Upper lobe of left lung (tissue), 4 donors: ENCODE measurements around the gene SIRPG.

ENCODE experiments used
- CTCF ChIP-seq, 6 experiments: fragments of 450-650 bp in 4 of 6; fragments of 200-600 bp in 2 of 6; sonication (generic) in 2 of 6; IDR thresholded peaks; one replicate each; pipeline ENCODE4 v1.5.1; 2016 to 2019; ENCODE audit warnings: antibody characterized with exemption in 6 of 6
- EP300 ChIP-seq, 4 donors: sonication (generic); formaldehyde crosslinking; IDR thresholded peaks; one replicate each; pipeline ENCODE4 v1.5.1; 2017; ENCODE audit warnings: antibody characterized with exemption in 4 of 4, control low read depth in 2 of 4
- POLR2A ChIP-seq, 4 donors: fragments of 450-650 bp; IDR thresholded peaks; one replicate each; pipeline ENCODE4 v1.5.1; 2016 to 2017; ENCODE audit warnings: antibody characterized with exemption in 4 of 4, mild to moderate bottlenecking in 2 of 4

GRCh38 chr20:1702855-1703254 lies 45.3 kb upstream of the SIRPG start:
- TF ChIP-seq POLR2A (IDR thresholded peaks at IDR 0.05) (no peak), CTCF (IDR thresholded peaks at IDR 0.05) (no peak), EP300 (IDR thresholded peaks at IDR 0.05) (no peak)
